Body of pancreas (tissue), 4 donors: Measurements from ENCODE around the gene CEP170B.

Experiments used
- CTCF ChIP-seq, 7 experiments: fragments of 450-650 bp in 4 of 7; fragments of 200-600 bp in 3 of 7; sonication (generic) in 3 of 7; IDR thresholded peaks; one replicate each; pipeline ENCODE4 v1.5.1; 2016 to 2019; ENCODE audit warnings: antibody characterized with exemption in 7 of 7
- POLR2A ChIP-seq, 3 donors: fragments of 450-650 bp; IDR thresholded peaks; one replicate each; pipeline ENCODE4 v1.6.1; 2016; ENCODE audit warnings: antibody characterized with exemption in 3 of 3, mild to moderate bottlenecking in 2 of 3

- no peak for TF ChIP-seq CTCF (IDR thresholded peaks at IDR 0.05)
- no peak for TF ChIP-seq POLR2A (IDR thresholded peaks at IDR 0.05)
Measured at GRCh38 chr14:104895207-104895785, 30.2 kb downstream of the CEP170B start.
